HG03095 (cell line): Measurements from ENCODE around the gene HNRNPR.
"Not testable (repeated sequence)": the region's sequence is repeated elsewhere in the genome, so short reads cannot be mapped to it uniquely, and the experiment has no call there.

Experiments used
- ATAC-seq: cut with Tn5 transposase; IDR thresholded peaks from one replicate; pipeline ENCODE4 v1.9.1; 2021; ENCODE audit warnings: moderate library complexity; ENCODE audit not compliant: unreplicated experiment

The HNRNPR gene

GRCh38 chr1:23331713-23332112, 12.4 kb downstream of the HNRNPR start:
- no peak for ATAC-seq

GRCh38 chr1:23330846-23331245, 13.2 kb downstream of the HNRNPR start:
- ATAC-seq = no peak

- no peak for ATAC-seq
Observed at GRCh38 chr1:23325393-23325792, 18.7 kb downstream of the HNRNPR start.

GRCh38 chr1:23322770-23323169, 21.3 kb downstream of the HNRNPR start:
- ATAC-seq = no peak

- ATAC-seq = not testable (repeated sequence)
Observed at GRCh38 chr1:23310280-23310679, 33.8 kb downstream of the HNRNPR start.

- no peak for ATAC-seq
Observed at GRCh38 chr1:23304140-23304620, 39.9 kb downstream of the HNRNPR start.

- ATAC-seq = no peak
Observed at GRCh38 chr1:23303524-23303923, 40.6 kb downstream of the HNRNPR start.

GRCh38 chr1:23296931-23297330, 47.2 kb downstream of the HNRNPR start:
- no peak for ATAC-seq

GRCh38 chr1:23291706-23292105, 52.4 kb downstream of the HNRNPR start:
- ATAC-seq = no peak

GRCh38 chr1:23290836-23291565, 53.1 kb downstream of the HNRNPR start:
- ATAC-seq = no peak

- ATAC-seq = no peak
Observed at GRCh38 chr1:23288671-23289070, 55.4 kb downstream of the HNRNPR start.

GRCh38 chr1:23288201-23288600, 55.9 kb downstream of the HNRNPR start:
- no peak for ATAC-seq

GRCh38 chr1:23286401-23286800, 57.7 kb downstream of the HNRNPR start:
- no peak for ATAC-seq

GRCh38 chr1:23283667-23284602, 60.1 kb downstream of the HNRNPR start:
- ATAC-seq = no peak

GRCh38 chr1:23282957-23283356, 61.1 kb downstream of the HNRNPR start:
- ATAC-seq = no peak

GRCh38 chr1:23278717-23279116, 65.4 kb downstream of the HNRNPR start:
- no peak for ATAC-seq

GRCh38 chr1:23276531-23276930, 67.6 kb downstream of the HNRNPR start:
- no peak for ATAC-seq

GRCh38 chr1:23274134-23274505, 70.0 kb downstream of the HNRNPR start:
- no peak for ATAC-seq

- ATAC-seq = no peak
Observed at GRCh38 chr1:23273450-23274133, 70.5 kb downstream of the HNRNPR start.

GRCh38 chr1:23263380-23263887, 80.7 kb downstream of the HNRNPR start:
- ATAC-seq = no peak

- ATAC-seq = not testable (repeated sequence)
Observed at GRCh38 chr1:23258082-23258481, 86.0 kb downstream of the HNRNPR start.
